Measurements from ENCODE around the gene ARL4C. TPM values are rescaled to one million over a fixed set of nuclear protein-coding genes. Genes with fewer than 3 reads are reported as not detected.

The ARL4C gene
- total and polyA plus RNA-seq, 2 of the 8 experiments (the other 6 are each of a cell fraction or from before 2014, with no cell fraction given) = 7.0 to 16.9 TPM

DNA sequence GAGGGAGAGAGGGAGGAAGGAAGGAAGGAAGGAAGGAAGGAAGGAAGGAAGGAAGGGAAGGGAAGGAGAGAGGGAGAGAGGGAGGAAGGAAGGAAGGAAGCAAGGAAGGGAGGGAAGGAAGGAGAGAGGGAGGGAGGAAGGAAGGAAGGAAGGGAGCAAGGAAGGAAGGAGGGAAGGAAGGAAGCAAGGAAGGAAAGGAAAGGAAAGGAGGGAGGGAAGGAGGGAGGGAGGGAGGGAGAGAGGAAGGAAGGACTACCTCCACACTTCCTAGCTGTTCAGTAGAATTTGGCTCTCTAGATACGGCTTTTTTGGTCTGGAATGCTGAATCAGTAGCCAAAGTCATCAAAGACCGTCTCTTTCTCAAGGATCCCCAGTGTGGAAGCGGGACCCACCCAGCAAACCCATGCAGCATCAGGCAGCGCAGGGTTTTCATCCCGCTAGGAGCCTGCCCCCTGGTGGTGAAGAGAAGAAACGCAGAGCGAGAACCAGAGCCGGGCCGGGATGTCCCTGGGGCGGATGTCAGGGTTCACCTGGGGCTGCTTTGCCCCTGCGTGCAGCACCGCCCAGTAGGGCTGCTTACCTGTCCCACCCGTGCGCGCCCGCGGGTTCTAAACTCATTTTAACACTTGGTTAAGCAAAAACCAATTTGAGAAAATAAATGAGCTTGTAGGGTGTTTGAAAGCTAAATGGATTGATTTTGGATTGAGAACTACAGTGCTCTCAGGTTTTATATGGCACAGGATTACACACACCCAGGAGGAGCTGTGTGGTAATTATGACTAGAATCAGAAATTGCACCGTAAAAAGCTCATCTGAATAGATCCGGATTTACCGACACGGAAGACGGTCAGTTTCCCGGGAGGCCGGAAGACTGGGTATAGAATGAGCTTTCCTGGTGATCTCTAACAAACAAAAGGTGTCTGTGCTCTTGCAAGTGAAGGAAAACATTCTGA, 48.1 kb upstream of the ARL4C start (continued):
- TF ChIP-seq, protein P1, sequence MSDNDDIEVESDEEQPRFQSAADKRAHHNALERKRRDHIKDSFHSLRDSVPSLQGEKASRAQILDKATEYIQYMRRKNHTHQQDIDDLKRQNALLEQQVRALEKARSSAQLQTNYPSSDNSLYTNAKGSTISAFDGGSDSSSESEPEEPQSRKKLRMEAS (IDR thresholded peaks at IDR 0.05) = 0 out of 2 replicates have a peak, but pooled peaks have one; percentile 52
- TF ChIP-seq NRF1 (IDR thresholded peaks at IDR 0.05; ENCODE audit: low read depth, low read length) (no peak), CBX8 (IDR thresholded peaks at IDR 0.05; ENCODE audit: borderline replicate concordance, low read depth, low read length) (no peak), BRCA1 (IDR thresholded peaks at IDR 0.05; ENCODE audit: low read depth, low read length) (no peak), SIN3A (conservative IDR thresholded peaks at IDR 0.05 in 1 of 2, IDR thresholded peaks at IDR 0.05 in 1 of 2; ENCODE audit: low read depth in 1 of 2, low read length in 2 of 2) (no peak), TAF1 (IDR thresholded peaks at IDR 0.05; ENCODE audit: low read depth, low read length) (0 out of 2 replicates have a peak, but pooled peaks have one; percentile 23), RAD21 (IDR thresholded peaks at IDR 0.05 in 1 of 2, conservative IDR thresholded peaks at IDR 0.05 in 1 of 2; ENCODE audit: low read depth in 2 of 2, low read length in 2 of 2) (peak; percentile 85 to 92), FOSL1 (IDR thresholded peaks at IDR 0.05; ENCODE audit: insufficient read depth, low read depth, low read length) (no peak), NANOG (IDR thresholded peaks at IDR 0.05; ENCODE audit: insufficient read depth, low read depth, low read length, poor library complexity, severe bottlenecking) (no peak), EGR1 (IDR thresholded peaks at IDR 0.05; ENCODE audit: borderline replicate concordance, low read depth, low read length) (no peak), TCF12 (IDR thresholded peaks at IDR 0.05; ENCODE audit: low read depth, low read length) (no peak), YY1 (IDR thresholded peaks at IDR 0.05; ENCODE audit: low read depth, low read length) (peak; percentile 44; the same call in 1 of the 2 replicates)
- TF ChIP-seq, protein P2, sequence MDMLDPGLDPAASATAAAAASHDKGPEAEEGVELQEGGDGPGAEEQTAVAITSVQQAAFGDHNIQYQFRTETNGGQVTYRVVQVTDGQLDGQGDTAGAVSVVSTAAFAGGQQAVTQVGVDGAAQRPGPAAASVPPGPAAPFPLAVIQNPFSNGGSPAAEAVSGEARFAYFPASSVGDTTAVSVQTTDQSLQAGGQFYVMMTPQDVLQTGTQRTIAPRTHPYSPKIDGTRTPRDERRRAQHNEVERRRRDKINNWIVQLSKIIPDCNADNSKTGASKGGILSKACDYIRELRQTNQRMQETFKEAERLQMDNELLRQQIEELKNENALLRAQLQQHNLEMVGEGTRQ (IDR thresholded peaks at IDR 0.05; ENCODE audit: low read length) = no peak
- TF ChIP-seq, protein P3, sequence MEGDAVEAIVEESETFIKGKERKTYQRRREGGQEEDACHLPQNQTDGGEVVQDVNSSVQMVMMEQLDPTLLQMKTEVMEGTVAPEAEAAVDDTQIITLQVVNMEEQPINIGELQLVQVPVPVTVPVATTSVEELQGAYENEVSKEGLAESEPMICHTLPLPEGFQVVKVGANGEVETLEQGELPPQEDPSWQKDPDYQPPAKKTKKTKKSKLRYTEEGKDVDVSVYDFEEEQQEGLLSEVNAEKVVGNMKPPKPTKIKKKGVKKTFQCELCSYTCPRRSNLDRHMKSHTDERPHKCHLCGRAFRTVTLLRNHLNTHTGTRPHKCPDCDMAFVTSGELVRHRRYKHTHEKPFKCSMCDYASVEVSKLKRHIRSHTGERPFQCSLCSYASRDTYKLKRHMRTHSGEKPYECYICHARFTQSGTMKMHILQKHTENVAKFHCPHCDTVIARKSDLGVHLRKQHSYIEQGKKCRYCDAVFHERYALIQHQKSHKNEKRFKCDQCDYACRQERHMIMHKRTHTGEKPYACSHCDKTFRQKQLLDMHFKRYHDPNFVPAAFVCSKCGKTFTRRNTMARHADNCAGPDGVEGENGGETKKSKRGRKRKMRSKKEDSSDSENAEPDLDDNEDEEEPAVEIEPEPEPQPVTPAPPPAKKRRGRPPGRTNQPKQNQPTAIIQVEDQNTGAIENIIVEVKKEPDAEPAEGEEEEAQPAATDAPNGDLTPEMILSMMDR (IDR thresholded peaks at IDR 0.05; ENCODE audit: control extremely low read depth in 1 of 3, insufficient read depth in 1 of 3, low read depth in 1 of 3, low read length in 3 of 3) = peak; percentile 77 to 92 (median 87)
